RWPE2 (cell line): ENCODE results near the gene MESP1.

ENCODE experiments used
- ATAC-seq: fragments of 200-7000 bp; cut with Tn5 transposase; 3 replicates; pipeline ENCODE4 v1.9.1; 2021; ENCODE audit warnings: low read depth
- DNase-seq: peaks from one replicate; pipeline ENCODE4 v3.0.0-alpha.2; 2020; ENCODE audit warnings: low spot score
- H3K27ac ChIP-seq: fragments of 450-650 bp; 2 replicates; pipeline ENCODE4 v1.5.1; 2017; ENCODE audit warnings: mild to moderate bottlenecking; ENCODE audit not compliant: poor library complexity, severe bottlenecking
- H3K27me3 ChIP-seq: fragments of 250-450 bp; sonication (Bioruptor Pico); 2 replicates; pipeline ENCODE4 v1.5.1; 2021; ENCODE audit warnings: mild to moderate bottlenecking, moderate library complexity; ENCODE audit not compliant: insufficient read depth, poor library complexity, severe bottlenecking
- H3K36me3 ChIP-seq: fragments of 250-450 bp; sonication (Bioruptor Pico); 2 replicates; pipeline ENCODE4 v1.5.1; 2020; ENCODE audit warnings: low read depth, mild to moderate bottlenecking, moderate library complexity
- H3K4me1 ChIP-seq: fragments of 250-450 bp; sonication (Bioruptor Pico); 2 replicates; pipeline ENCODE4 v1.5.1; 2021; ENCODE audit warnings: mild to moderate bottlenecking, moderate library complexity; ENCODE audit not compliant: insufficient read depth, poor library complexity, severe bottlenecking
- H3K4me3 ChIP-seq: fragments of 250-450 bp; sonication (Bioruptor Pico); 2 replicates; pipeline ENCODE4 v1.5.1; 2021; ENCODE audit warnings: mild to moderate bottlenecking, moderate library complexity; ENCODE audit not compliant: severe bottlenecking
- H3K9me3 ChIP-seq: fragments of 250-450 bp; sonication (Bioruptor Pico); 2 replicates; pipeline ENCODE4 v1.5.1; 2021; ENCODE audit warnings: mild to moderate bottlenecking, moderate library complexity; ENCODE audit not compliant: severe bottlenecking
- CTCF ChIP-seq: fragments of 450-650 bp; IDR thresholded peaks from one replicate; pipeline ENCODE4 v1.5.1; 2017; ENCODE audit warnings: mild to moderate bottlenecking, moderate library complexity; ENCODE audit not compliant: poor library complexity, severe bottlenecking

MESP1 gene

DNA sequence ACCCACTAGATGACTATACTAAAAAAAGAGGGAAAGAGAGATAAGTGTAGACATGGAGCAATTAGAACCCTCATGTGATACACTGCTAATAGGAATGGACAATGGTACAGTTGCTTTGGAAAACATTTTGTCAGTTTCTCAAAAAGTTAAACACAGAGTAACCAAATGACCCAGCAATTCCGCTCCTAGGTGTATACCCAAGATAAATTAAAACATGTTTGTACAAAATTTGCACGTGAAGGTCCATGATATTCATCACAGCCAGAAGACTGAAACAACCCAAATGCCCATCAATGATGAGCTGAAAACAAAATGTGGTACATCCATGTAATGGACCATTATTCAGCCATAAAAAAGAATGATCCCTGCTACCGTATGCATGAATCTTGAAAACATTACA lies 36.9 kb upstream of the MESP1 start:
- Histone ChIP-seq H3K36me3 (peaks cover 27% of the 10 kb centered on the region), H3K4me1 (peaks cover 10% of the 10 kb centered on the region), H3K9me3 (peaks cover 5% of the 10 kb centered on the region), H3K4me3 (no peak overlapping the region), H3K27me3 (no peaks in the 10 kb centered on the region), H3K27ac (no peak overlapping the region)
- DNase-seq (no peak), ATAC-seq (no peak)
- TF ChIP-seq CTCF: no peak

DNA sequence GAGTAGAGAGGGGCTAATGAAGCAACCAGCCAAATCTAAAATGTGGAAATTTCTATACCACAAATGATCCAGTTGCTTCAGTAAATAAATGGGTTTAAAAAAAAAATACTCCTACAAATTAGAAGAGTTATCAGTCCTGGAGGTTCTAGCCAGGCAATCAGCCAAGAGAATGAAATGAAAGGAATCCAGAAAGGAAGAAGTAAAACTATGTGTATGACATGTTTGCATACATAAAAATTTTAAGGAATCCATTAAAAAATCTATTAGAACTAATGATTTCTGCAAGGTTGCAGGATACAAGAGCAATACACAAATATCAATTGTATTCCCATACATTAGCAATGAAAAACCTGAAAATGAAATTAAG lies 34.7 kb upstream of the MESP1 start:
- no peaks in the 10 kb centered on the region for H3K27me3 ChIP-seq
- H3K4me1 ChIP-seq: peaks cover 30% of the 10 kb centered on the region
- H3K4me3 ChIP-seq: no peak overlapping the region
- ATAC-seq (no peak), DNase-seq (no peak)
- TF ChIP-seq CTCF: no peak
- peaks cover 5% of the 10 kb centered on the region for H3K9me3 ChIP-seq
- H3K36me3 ChIP-seq: peaks cover 27% of the 10 kb centered on the region
- H3K27ac ChIP-seq: peak overlapping the region; percentile 32

GRCh38 chr15:89785064-89785773 lies 34.2 kb upstream of the MESP1 start:
- H3K9me3 ChIP-seq: peaks cover 5% of the 10 kb centered on the region
- TF ChIP-seq CTCF: no peak
- peak overlapping the region; percentile 32 for H3K27ac ChIP-seq
- no peak for ATAC-seq
- H3K27me3 ChIP-seq: no peaks in the 10 kb centered on the region
- DNase-seq: peak; percentile 70
- peaks cover 33% of the 10 kb centered on the region for H3K4me1 ChIP-seq
- H3K4me3 ChIP-seq: no peak overlapping the region
- peaks cover 27% of the 10 kb centered on the region for H3K36me3 ChIP-seq

DNA sequence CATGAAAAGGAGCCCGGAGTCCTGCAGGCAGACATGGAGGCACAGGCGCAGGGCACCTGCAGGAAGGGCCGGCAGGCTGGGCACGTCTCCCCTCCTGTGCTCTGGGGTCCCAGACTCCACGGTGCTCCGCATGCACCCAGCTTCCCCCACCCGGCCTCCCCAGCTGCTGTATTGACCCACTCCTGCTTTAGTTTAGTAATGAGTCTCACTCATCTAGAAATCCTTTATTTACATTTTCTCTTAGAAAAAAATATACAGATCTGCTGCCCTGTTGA lies 33.6 kb upstream of the MESP1 start:
- ATAC-seq (no peak), DNase-seq (no peak)
- Histone ChIP-seq H3K36me3 (peaks cover 24% of the 10 kb centered on the region), H3K4me3 (no peak overlapping the region), H3K9me3 (peaks cover 5% of the 10 kb centered on the region), H3K27me3 (no peaks in the 10 kb centered on the region), H3K4me1 (peaks cover 33% of the 10 kb centered on the region), H3K27ac (peak overlapping the region; percentile 32)
- TF ChIP-seq CTCF: no peak

DNA sequence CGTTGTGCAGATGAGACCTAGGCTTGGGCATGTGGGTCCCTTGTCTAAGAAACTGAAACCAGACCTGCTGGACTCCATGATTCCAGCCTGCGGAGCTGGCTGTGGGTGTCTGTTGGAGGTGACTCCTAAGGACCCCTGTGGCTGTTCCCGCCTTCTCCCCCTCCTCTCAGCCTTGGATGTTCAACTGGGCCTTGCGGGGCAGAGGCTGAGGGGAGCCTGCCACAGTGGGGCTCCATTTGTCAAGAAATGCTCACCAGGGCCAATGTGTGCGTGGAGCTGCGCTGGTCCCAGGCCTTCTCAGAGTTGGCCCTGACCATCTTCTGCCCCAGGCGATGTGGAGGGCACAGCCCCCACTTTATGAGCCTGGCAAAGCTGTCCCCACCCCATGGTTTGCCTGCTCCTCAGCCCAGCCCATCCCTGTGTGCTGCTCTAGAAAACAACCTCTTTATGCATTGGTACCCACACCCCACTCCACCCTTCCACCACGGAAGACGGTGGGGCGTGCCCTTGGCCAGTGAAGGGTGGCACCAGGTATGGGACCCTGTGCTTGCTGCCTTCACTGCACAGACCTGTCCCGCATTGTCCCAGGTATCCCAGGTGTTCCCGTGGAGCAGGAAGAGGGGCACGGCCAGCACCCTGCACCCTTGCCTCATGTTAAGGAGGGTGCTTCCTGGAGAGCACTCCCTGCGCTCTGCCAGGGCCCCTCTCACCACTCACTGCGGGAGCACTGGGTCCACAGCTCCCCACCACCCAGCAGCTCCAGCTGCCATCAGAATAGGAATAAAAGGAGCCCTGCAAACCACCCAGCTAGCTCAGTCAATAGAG lies 33.0 kb upstream of the MESP1 start:
- Histone ChIP-seq H3K9me3 (peaks cover 5% of the 10 kb centered on the region), H3K4me3 (no peak overlapping the region), H3K36me3 (peaks cover 19% of the 10 kb centered on the region), H3K4me1 (peaks cover 33% of the 10 kb centered on the region), H3K27me3 (no peaks in the 10 kb centered on the region), H3K27ac (peak overlapping the region; percentile 82)
- TF ChIP-seq CTCF: no peak
- DNase-seq (peak; percentile 67), ATAC-seq (no peak)
